ENCODE data around the gene HSPB7. TPM values are rescaled to one million over a fixed set of nuclear protein-coding genes. Genes with fewer than 3 reads are reported as not detected.
"Not testable (repeated sequence)": the region's sequence is repeated elsewhere in the genome, so short reads cannot be mapped to it uniquely, and the experiment has no call there.

Gene HSPB7
- polyA plus RNA-seq, 1 experiment = 3.5 TPM

GRCh38 chr1:16042096-16042495, 24.3 kb upstream of the HSPB7 start:
- no peak for TF ChIP-seq CTCF (IDR thresholded peaks at IDR 0.05; ENCODE audit: low read depth, low read length)
- H3K27me3 ChIP-seq (ENCODE audit: control insufficient read depth, insufficient read depth, low read length) = peaks cover 18% of the 10 kb centered on the region
- no peak overlapping the region for H3K4me3 ChIP-seq (ENCODE audit: low read depth, low read length)
- H3K9me3 ChIP-seq (ENCODE audit: control insufficient read depth, insufficient read depth, low read length) = no peaks in the 10 kb centered on the region
- DNase-seq (ENCODE audit: low read depth, low spot score) = no peak
- no peak overlapping the region for H3K27ac ChIP-seq (ENCODE audit: low read depth, low read length)
- ChIA-PET CTCF (interaction anchor here (0.6 kb wide), 1 partner anchor 254 kb away, joined by 6 read pairs; no protein-coding TSS in a partner anchor), POLR2A (no interaction called here)

GRCh38 chr1:16041200-16041599, 23.4 kb upstream of the HSPB7 start:
- ChIA-PET POLR2A (no interaction called here), CTCF (interaction anchor here (0.6 kb wide), 1 partner anchor 255 kb away, joined by 6 read pairs; no protein-coding TSS in a partner anchor)
- Histone ChIP-seq H3K4me3 (ENCODE audit: low read depth, low read length) (no peak overlapping the region), H3K27me3 (ENCODE audit: control insufficient read depth, insufficient read depth, low read length) (peaks cover 18% of the 10 kb centered on the region), H3K27ac (ENCODE audit: low read depth, low read length) (no peak overlapping the region), H3K9me3 (ENCODE audit: control insufficient read depth, insufficient read depth, low read length) (no peaks in the 10 kb centered on the region)
- DNase-seq (ENCODE audit: low read depth, low spot score) = no peak
- TF ChIP-seq CTCF (IDR thresholded peaks at IDR 0.05; ENCODE audit: low read depth, low read length) = no peak

DNA sequence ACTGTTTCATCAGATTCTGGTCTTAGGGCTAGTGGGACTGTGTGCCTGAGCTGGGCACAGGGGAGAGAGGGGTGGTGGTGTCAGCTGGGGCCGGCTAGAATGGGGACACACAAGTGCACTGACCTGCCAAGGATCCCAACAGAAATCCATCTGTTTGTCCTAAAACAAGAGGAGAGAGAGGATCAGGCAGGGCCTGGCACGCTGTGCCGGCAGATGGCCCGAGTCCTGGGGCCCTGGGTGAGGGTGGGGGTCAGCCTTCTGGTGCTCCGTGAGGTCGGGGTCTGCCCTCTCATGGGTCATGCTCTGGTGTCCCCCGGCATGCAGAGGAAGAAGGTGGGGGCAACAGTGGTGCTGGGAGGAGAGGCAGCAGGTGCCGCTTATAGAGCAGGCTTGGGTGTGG, 22.0 kb upstream of the HSPB7 start:
- DNase-seq (ENCODE audit: low read depth, low spot score); CTCF ChIA-PET; H3K27ac ChIP-seq (ENCODE audit: low read depth, low read length); H3K4me3 ChIP-seq (ENCODE audit: low read depth, low read length); POLR2A ChIA-PET; H3K9me3 ChIP-seq (ENCODE audit: control insufficient read depth, insufficient read depth, low read length): not testable (repeated sequence)
- peaks cover 18% of the 10 kb centered on the region for H3K27me3 ChIP-seq (ENCODE audit: control insufficient read depth, insufficient read depth, low read length)

DNA sequence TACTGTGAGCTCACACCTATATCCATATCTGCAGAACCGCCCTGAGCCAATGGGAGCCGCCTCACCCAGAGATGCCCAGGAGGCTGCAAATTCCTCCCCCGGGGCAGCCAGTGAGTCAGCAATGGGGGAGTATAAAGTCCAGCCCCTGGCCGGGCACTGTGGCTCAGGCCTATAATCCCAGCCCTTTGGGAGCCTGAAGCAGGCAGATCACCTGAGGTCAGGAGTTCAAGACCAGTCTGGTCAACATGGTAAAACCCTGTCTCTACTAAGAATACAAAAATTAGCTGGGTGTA, 20.7 kb upstream of the HSPB7 start:
- no peak overlapping the region for H3K27ac ChIP-seq (ENCODE audit: low read depth, low read length)
- ChIA-PET CTCF (no interaction called here), POLR2A (no interaction called here)
- no peak for DNase-seq (ENCODE audit: low read depth, low spot score)
- no peaks in the 10 kb centered on the region for H3K9me3 ChIP-seq (ENCODE audit: control insufficient read depth, insufficient read depth, low read length)
- no peak overlapping the region for H3K4me3 ChIP-seq (ENCODE audit: low read depth, low read length)
- no peak for TF ChIP-seq CTCF (IDR thresholded peaks at IDR 0.05; ENCODE audit: low read depth, low read length)
- peaks cover 18% of the 10 kb centered on the region for H3K27me3 ChIP-seq (ENCODE audit: control insufficient read depth, insufficient read depth, low read length)

- DNase-seq (ENCODE audit: low read depth, low spot score); POLR2A ChIA-PET; H3K4me3 ChIP-seq (ENCODE audit: low read depth, low read length); H3K27ac ChIP-seq (ENCODE audit: low read depth, low read length); H3K9me3 ChIP-seq (ENCODE audit: control insufficient read depth, insufficient read depth, low read length): not testable (repeated sequence)
- CTCF ChIA-PET = interaction anchor here (0.6 kb wide), 1 partner anchor 77 kb away, joined by 6 read pairs; no protein-coding TSS in a partner anchor
- H3K27me3 ChIP-seq (ENCODE audit: control insufficient read depth, insufficient read depth, low read length) = peaks cover 14% of the 10 kb centered on the region
These were observed 18.6 kb upstream of the HSPB7 start for GRCh38 chr1:16036461-16036860.

DNA sequence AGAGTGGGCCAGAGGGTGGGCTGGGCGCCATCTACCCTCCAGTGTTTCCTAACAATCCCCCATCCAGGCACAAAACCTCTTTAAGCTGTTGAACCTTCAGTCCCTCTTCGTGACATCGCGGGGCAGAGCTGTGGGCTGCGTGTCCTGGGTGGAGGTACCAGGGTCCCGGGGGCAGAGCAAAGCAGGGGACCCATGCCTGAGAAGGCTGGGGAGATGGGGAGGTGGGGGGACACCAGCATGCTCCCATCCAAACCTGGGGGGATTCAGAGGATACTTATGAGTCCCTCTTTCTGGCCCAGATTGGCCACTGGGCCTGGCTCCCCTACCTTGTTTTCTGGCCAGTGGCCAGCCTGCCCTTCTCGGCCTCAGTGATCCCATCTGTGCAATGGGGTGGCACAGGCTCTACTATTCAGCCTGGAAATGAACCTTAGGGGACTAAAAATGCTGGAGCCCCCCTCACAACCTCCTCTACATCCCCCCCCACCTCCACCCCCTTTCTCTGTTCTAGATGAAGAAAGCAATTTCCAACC, 15.3 kb upstream of the HSPB7 start:
- DNase-seq (ENCODE audit: low read depth, low spot score); POLR2A ChIA-PET; H3K4me3 ChIP-seq (ENCODE audit: low read depth, low read length); H3K27me3 ChIP-seq (ENCODE audit: control insufficient read depth, insufficient read depth, low read length); H3K9me3 ChIP-seq (ENCODE audit: control insufficient read depth, insufficient read depth, low read length); H3K27ac ChIP-seq (ENCODE audit: low read depth, low read length): not testable (repeated sequence)
- CTCF ChIA-PET = interaction anchor here (0.6 to 3.6 kb wide), 15 partner anchors 10 to 242 kb away, joined by 3 to 31 read pairs (median 4); partner anchors contain the start of genes CLCNKA and CLCNKB

All from AG04450 (cell line).